Measurements from ENCODE around the gene LUZP2. TPM values are rescaled to one million over a fixed set of nuclear protein-coding genes. Genes with fewer than 3 reads are reported as not detected.

The LUZP2 gene
- total RNA-seq, 4 donors from 2014 or later: 0.19 to 0.99 TPM; not detected in 2

GRCh38 chr11:24515632-24516031 is 18.8 kb downstream of the LUZP2 start:
- no peaks in the 10 kb centered on the region for H3K4me1 ChIP-seq
- intact Hi-C loops (cut with DNase I): no loop called here
- no peak for TF ChIP-seq POLR2AphosphoS5 (IDR thresholded peaks at IDR 0.05)
- no peak for TF ChIP-seq POLR2A (IDR thresholded peaks at IDR 0.05; ENCODE audit: low read depth)
- TF ChIP-seq CTCF (IDR thresholded peaks at IDR 0.05): no peak
- no peak for TF ChIP-seq EP300 (IDR thresholded peaks at IDR 0.05)

GRCh38 chr11:24516638-24517037 is 19.8 kb downstream of the LUZP2 start:
- intact Hi-C loops (cut with DNase I): no loop called here
- H3K4me1 ChIP-seq: no peaks in the 10 kb centered on the region
- H3K9me3 ChIP-seq: no peaks in the 10 kb centered on the region
- DNase-seq (ENCODE audit: extremely low spot score): no peak
- no peaks in the 10 kb centered on the region for H3K27me3 ChIP-seq
- TF ChIP-seq POLR2A (IDR thresholded peaks at IDR 0.05; ENCODE audit: low read depth) (no peak), CTCF (IDR thresholded peaks at IDR 0.05) (no peak)
- no peak overlapping the region for H3K4me3 ChIP-seq
- H3K36me3 ChIP-seq: no peaks in the 10 kb centered on the region
- H3K27ac ChIP-seq (replicated peaks in 1 of 4): no peak overlapping the region

More at GRCh38 chr11:24515632-24516031, 18.8 kb downstream of the LUZP2 start:
- Histone ChIP-seq H3K36me3 (no peaks in the 10 kb centered on the region), H3K4me3 (no peak overlapping the region), H3K9me3 (no peaks in the 10 kb centered on the region), H3K27ac (replicated peaks in 1 of 4) (no peak overlapping the region), H3K27me3 (no peaks in the 10 kb centered on the region)
- DNase-seq (ENCODE audit: extremely low spot score): no peak
- 85% methylated on average over 1 of the region's 1 CpG for WGBS

- WGBS: 79% methylated on average over 5 of the region's 5 CpGs
- no peaks in the 10 kb centered on the region for H3K9me3 ChIP-seq
- H3K36me3 ChIP-seq: no peaks in the 10 kb centered on the region
- no peaks in the 10 kb centered on the region for H3K27me3 ChIP-seq
- TF ChIP-seq POLR2AphosphoS5 (IDR thresholded peaks at IDR 0.05): no peak
- no peak for TF ChIP-seq POLR2A (IDR thresholded peaks at IDR 0.05; ENCODE audit: low read depth)
- TF ChIP-seq CTCF (IDR thresholded peaks at IDR 0.05): no peak
- no peak for TF ChIP-seq EP300 (IDR thresholded peaks at IDR 0.05)
- DNase-seq (ENCODE audit: extremely low spot score): no peak
- H3K4me1 ChIP-seq: no peaks in the 10 kb centered on the region
- intact Hi-C loops (cut with DNase I): no loop called here
- H3K27ac ChIP-seq (replicated peaks in 1 of 4): no peak overlapping the region
- H3K4me3 ChIP-seq: no peak overlapping the region
Observed at GRCh38 chr11:24521601-24522000, 24.7 kb downstream of the LUZP2 start.

- 61% methylated on average over 3 of the region's 3 CpGs for WGBS
- H3K36me3 ChIP-seq: no peaks in the 10 kb centered on the region
- TF ChIP-seq POLR2A (IDR thresholded peaks at IDR 0.05; ENCODE audit: low read depth): no peak
- no peak for TF ChIP-seq CTCF (IDR thresholded peaks at IDR 0.05)
- no peak for TF ChIP-seq POLR2AphosphoS5 (IDR thresholded peaks at IDR 0.05)
- no peak overlapping the region for H3K27ac ChIP-seq (replicated peaks in 1 of 4)
- no peak for DNase-seq (ENCODE audit: extremely low spot score)
- H3K9me3 ChIP-seq: no peaks in the 10 kb centered on the region
- no peaks in the 10 kb centered on the region for H3K4me1 ChIP-seq
- intact Hi-C loops (cut with DNase I): no loop called here
- H3K4me3 ChIP-seq: no peak overlapping the region
- H3K27me3 ChIP-seq: no peaks in the 10 kb centered on the region
Observed at GRCh38 chr11:24524156-24524555, 27.3 kb downstream of the LUZP2 start.

- Histone ChIP-seq H3K4me3 (no peak overlapping the region), H3K36me3 (no peaks in the 10 kb centered on the region), H3K4me1 (no peaks in the 10 kb centered on the region), H3K9me3 (no peaks in the 10 kb centered on the region), H3K27me3 (no peaks in the 10 kb centered on the region), H3K27ac (replicated peaks in 1 of 4) (no peak overlapping the region)
- intact Hi-C loops (cut with DNase I): no loop called here
- no peak for DNase-seq (ENCODE audit: extremely low spot score)
- WGBS: 41% methylated on average over 3 of the region's 3 CpGs
- TF ChIP-seq EP300 (IDR thresholded peaks at IDR 0.05): no peak
- no peak for TF ChIP-seq POLR2AphosphoS5 (IDR thresholded peaks at IDR 0.05)
- TF ChIP-seq POLR2A (IDR thresholded peaks at IDR 0.05; ENCODE audit: low read depth): no peak
- no peak for TF ChIP-seq CTCF (IDR thresholded peaks at IDR 0.05)
Observed at GRCh38 chr11:24531528-24531927, 34.7 kb downstream of the LUZP2 start.
